ENCODE results near the gene RGS21.
"Not testable (repeated sequence)": the region's sequence is repeated elsewhere in the genome, so short reads cannot be mapped to it uniquely, and the experiment has no call there.

RGS21 gene, protein sequence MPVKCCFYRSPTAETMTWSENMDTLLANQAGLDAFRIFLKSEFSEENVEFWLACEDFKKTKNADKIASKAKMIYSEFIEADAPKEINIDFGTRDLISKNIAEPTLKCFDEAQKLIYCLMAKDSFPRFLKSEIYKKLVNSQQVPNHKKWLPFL

DNA sequence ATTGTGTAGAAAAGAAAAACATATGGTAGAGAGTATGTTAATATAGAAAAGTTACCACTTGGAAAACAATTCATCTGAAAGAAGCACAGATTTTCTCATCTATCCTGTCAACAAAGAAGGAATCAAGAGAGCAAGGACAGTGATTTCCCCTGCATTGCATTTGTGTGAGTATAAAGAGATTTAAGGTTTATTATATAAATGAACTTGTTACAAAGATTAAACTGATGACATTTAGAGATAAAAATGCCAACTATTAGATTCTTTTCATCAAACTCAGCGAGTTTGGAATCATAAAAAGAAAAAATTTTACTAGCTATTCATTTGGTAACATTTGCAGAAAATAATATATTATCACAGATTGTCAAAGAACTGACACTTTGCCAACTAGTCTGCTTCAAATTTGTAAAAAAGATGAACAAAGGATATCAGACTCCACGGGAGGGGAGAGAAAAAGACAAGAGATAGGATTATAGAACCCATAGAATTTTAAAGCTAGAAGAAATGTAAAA is at the start of gene RGS21:
RGS21 (plus strand) TSS at position 51 of the 509 bp plus-strand sequence. CDS start 26,045 bp downstream, outside the sequence.
- Mint-ChIP-seq H3K27me3 (no peaks in the 10 kb centered on the region), H3K27ac (no peak within 1 kb of the TSS), H3K4me3 (no peak within 1 kb of the TSS), H3K4me1 (ENCODE audit: low read depth) (no peaks in the 10 kb centered on the region), H3K9me3 (no peaks in the 10 kb centered on the region), H3K36me3 (ENCODE audit: low read depth) (no peaks in the 10 kb centered on the region)

DNA sequence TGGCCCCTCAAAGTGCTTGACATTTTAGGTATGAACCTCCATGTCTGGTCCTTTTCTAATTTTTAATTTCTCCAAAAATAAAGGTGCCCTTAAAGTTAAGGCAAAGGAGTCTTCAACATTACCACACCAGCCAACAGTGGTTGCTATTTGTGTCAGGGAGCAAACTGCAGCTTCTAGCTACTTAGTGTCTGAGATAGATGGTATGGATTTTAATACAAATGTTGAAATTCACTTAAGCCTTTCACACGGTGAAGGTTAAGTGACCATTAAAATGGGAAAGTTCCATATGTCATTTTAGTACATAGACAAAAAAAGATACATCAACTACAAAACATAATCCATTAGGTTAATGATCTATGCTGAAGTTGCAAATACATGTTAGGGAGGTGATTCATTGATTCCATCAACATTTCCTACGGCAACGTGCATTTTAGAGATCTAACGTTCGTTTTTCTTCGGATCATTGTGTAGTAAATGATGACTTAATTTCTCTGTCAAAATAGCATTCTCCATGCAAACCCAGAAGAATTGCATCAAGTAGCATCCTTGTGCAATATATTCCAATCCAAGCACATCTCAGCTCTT is 48.2 kb upstream of the RGS21 start:
- Mint-ChIP-seq H3K36me3 (ENCODE audit: low read depth) (no peaks in the 10 kb centered on the region), H3K27me3 (no peaks in the 10 kb centered on the region), H3K27ac (no peak overlapping the region), H3K4me3 (no peak overlapping the region), H3K9me3 (no peaks in the 10 kb centered on the region), H3K4me1 (ENCODE audit: low read depth) (no peaks in the 10 kb centered on the region)

DNA sequence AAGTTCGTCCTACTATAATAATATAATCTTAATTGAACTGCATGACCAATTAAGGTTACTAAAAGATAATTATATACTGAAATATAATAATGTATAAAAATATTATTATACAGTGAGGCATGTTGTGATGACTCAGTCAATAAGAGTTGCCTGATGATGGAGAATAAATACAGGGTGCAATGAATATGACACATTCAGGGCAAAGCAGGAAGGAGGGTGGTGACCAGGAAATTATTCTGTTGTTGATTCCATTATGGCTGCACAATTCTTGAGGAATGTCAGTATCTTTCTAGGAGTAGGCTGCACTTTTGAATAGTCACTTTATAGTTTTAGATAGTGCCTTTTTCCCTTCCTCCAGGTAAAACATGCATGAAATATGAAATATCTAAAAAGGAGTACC is 46.4 kb upstream of the RGS21 start:
- Mint-ChIP-seq H3K27ac (no peak overlapping the region), H3K4me1 (ENCODE audit: low read depth) (no peaks in the 10 kb centered on the region)

DNA sequence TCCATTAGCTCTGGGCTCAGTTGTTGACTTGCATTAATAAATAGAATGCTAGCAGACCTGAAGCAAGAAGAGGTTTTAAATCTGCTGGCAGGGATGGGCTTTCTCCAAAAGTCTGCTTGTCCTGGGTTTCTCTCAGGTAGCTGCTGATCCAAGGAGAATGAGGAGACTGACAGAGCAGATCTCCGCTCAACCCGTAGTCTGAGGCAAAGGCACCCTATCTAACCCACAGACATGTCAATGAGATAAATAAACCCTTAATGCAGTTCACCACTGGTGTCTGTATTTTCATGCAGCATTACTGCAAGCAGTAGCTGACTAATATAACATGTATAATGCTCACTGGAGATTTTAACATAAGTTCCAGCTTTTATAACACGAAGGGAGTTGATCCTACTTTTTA is 44.1 kb upstream of the RGS21 start:
- no peaks in the 10 kb centered on the region for H3K36me3 Mint-ChIP-seq (ENCODE audit: low read depth)
- H3K27me3 Mint-ChIP-seq = no peaks in the 10 kb centered on the region
- H3K4me1 Mint-ChIP-seq (ENCODE audit: low read depth) = no peaks in the 10 kb centered on the region
- no peak overlapping the region for H3K27ac Mint-ChIP-seq
- H3K4me3 Mint-ChIP-seq = no peak overlapping the region
- H3K9me3 Mint-ChIP-seq = no peaks in the 10 kb centered on the region

More for the DNA sequence above, 46.4 kb upstream of the RGS21 start:
- Mint-ChIP-seq H3K27me3 (no peaks in the 10 kb centered on the region), H3K9me3 (no peaks in the 10 kb centered on the region), H3K36me3 (ENCODE audit: low read depth) (no peaks in the 10 kb centered on the region), H3K4me3 (no peak overlapping the region)

DNA sequence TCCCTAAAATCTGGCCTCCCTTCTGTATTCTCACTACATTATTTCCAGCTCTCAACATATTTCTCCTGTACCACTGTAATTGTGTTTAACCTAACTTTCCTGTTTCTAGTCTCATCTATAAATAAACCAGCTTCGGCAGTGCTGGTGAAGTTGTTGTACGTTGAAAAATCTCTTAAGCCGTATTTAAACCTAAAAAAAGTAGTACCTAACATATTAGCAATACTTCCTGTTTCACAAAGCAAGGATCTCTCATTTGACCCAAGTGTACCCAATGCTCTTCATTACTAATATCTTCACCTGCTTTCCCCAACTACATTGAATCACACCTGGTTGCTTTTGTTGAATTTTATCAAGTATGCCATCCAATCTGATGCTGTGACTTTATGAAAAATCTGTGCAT is 42.2 kb upstream of the RGS21 start:
- Mint-ChIP-seq H3K36me3 (ENCODE audit: low read depth) (no peaks in the 10 kb centered on the region), H3K27me3 (no peaks in the 10 kb centered on the region), H3K27ac (no peak overlapping the region), H3K4me3 (no peak overlapping the region), H3K4me1 (ENCODE audit: low read depth) (no peaks in the 10 kb centered on the region), H3K9me3 (no peaks in the 10 kb centered on the region)

- no peaks in the 10 kb centered on the region for H3K4me1 Mint-ChIP-seq (ENCODE audit: low read depth)
- H3K4me3 Mint-ChIP-seq = no peak overlapping the region
- no peaks in the 10 kb centered on the region for H3K36me3 Mint-ChIP-seq (ENCODE audit: low read depth)
- peaks cover 5% of the 10 kb centered on the region for H3K9me3 Mint-ChIP-seq
- H3K27ac Mint-ChIP-seq = no peak overlapping the region
- no peaks in the 10 kb centered on the region for H3K27me3 Mint-ChIP-seq
Measured at GRCh38 chr1:192277635-192278034, 39.2 kb upstream of the RGS21 start.

DNA sequence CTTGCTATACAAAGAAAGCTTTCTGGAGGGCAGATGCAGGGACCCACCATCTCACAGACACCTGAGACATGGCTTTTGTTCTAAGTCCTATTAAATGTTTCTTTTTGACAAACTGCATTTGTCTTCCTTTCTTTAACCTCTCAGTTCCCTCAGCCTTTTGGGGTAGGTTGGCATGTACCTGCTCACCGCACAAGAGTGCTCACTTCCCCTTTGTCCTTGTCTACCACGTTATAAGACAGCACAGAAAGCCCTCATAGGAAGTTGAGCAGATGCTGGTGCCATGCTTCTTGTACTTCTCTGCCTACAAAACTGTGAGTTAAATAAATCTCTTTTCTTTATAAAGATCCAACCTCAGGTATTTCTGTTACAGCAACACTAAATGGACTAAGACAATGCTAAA is 31.9 kb upstream of the RGS21 start:
- Mint-ChIP-seq H3K27ac (no peak overlapping the region), H3K27me3 (no peaks in the 10 kb centered on the region), H3K36me3 (ENCODE audit: low read depth) (no peaks in the 10 kb centered on the region), H3K4me1 (ENCODE audit: low read depth) (no peaks in the 10 kb centered on the region), H3K4me3 (no peak overlapping the region), H3K9me3 (peaks cover 5% of the 10 kb centered on the region)

DNA sequence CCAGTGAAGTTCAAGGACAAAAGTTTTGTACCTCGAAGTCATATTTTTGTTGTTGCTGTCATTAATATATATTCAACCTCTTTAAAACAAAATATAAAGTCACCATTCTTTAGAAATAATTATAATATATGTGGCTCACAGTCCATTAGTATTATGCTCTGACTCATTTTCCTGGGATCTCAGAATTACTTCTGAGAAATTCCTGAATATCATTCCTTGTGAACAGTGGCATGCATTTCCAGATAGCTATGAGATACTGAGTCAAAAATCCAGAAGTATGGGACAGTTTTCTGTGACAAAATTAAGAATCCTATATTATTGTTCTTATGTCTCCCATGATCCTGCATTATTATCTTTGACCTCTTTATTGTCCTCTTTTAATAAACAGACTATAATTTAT is 13.8 kb upstream of the RGS21 start:
- no peak overlapping the region for H3K27ac Mint-ChIP-seq
- peaks cover 8% of the 10 kb centered on the region for H3K9me3 Mint-ChIP-seq
- no peaks in the 10 kb centered on the region for H3K27me3 Mint-ChIP-seq
- no peaks in the 10 kb centered on the region for H3K4me1 Mint-ChIP-seq (ENCODE audit: low read depth)
- no peaks in the 10 kb centered on the region for H3K36me3 Mint-ChIP-seq (ENCODE audit: low read depth)
- H3K4me3 Mint-ChIP-seq = no peak overlapping the region

GRCh38 chr1:192308314-192308713 is 8.5 kb upstream of the RGS21 start:
- not testable (repeated sequence) for H3K9me3 Mint-ChIP-seq; H3K36me3 Mint-ChIP-seq (ENCODE audit: low read depth); H3K27ac Mint-ChIP-seq; H3K4me1 Mint-ChIP-seq (ENCODE audit: low read depth); H3K4me3 Mint-ChIP-seq; H3K27me3 Mint-ChIP-seq

DNA sequence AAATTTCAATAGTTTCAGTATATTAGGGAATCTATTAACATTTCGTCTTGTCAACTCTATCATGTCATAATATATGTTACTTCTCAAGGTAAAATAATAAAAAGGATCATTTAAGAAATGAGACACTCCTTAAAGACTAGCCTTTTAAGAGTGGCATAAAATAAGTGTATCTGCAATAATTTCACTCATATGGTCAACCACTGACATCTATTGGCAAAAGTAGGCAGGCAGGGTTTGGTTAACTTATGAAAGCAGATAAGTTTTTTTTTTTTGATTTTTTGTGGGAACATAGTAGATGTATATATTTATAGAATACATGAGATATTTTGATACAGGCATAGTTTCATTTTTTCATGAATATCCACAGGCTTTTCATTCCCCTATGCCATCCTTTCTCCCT is 5.5 kb upstream of the RGS21 start:
- Mint-ChIP-seq H3K36me3 (ENCODE audit: low read depth) (no peaks in the 10 kb centered on the region), H3K9me3 (peaks cover 9% of the 10 kb centered on the region), H3K4me1 (ENCODE audit: low read depth) (no peaks in the 10 kb centered on the region), H3K27ac (no peak overlapping the region), H3K4me3 (no peak overlapping the region), H3K27me3 (no peaks in the 10 kb centered on the region)

DNA sequence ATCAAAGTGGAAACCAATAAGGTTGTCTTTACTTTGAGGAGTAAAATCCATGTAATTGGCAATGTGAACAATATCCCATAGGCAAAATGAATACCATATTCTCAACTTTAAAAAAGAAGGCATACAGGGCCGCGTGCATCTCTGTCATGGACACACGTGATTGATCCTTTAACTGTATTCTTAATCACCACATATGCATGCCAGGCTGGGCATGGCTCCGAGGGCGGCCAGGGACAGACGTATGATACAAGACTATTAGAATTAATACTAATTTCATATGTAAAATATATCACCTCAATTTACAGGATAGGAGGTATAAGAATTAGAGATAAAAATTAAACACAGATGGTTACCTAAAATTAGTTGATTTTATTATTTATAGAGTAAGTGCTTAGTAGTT is 11.2 kb downstream of the RGS21 start:
- Mint-ChIP-seq H3K36me3 (ENCODE audit: low read depth) (no peaks in the 10 kb centered on the region), H3K27me3 (no peaks in the 10 kb centered on the region), H3K9me3 (no peaks in the 10 kb centered on the region), H3K27ac (no peak overlapping the region), H3K4me3 (no peak overlapping the region), H3K4me1 (ENCODE audit: low read depth) (no peaks in the 10 kb centered on the region)

DNA sequence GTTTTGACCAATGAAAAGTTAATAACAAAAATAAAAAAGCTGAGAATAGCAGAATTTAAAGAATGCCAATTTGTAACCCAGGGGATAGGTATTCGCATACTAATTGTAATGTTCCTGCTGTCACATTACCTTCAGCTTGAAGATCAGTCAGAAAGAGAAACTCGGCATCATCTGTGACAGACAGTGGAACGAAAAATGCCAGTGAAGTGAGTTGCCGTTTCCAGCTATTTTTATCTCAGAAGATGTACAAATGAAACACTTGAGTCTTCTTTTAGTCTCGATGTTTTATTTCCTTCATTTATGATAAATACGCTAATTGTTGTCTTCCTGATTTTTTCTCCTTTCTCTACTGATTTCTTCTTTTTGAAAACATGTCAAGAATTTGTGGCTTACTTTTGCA is 26.1 kb downstream of the RGS21 start:
- no peak overlapping the region for H3K4me3 Mint-ChIP-seq
- H3K4me1 Mint-ChIP-seq (ENCODE audit: low read depth) = no peaks in the 10 kb centered on the region
- H3K36me3 Mint-ChIP-seq (ENCODE audit: low read depth) = no peaks in the 10 kb centered on the region
- H3K27me3 Mint-ChIP-seq = no peaks in the 10 kb centered on the region
- H3K27ac Mint-ChIP-seq = no peak overlapping the region
- H3K9me3 Mint-ChIP-seq = no peaks in the 10 kb centered on the region

- H3K27me3 Mint-ChIP-seq = no peaks in the 10 kb centered on the region
- H3K36me3 Mint-ChIP-seq (ENCODE audit: low read depth) = no peaks in the 10 kb centered on the region
- H3K4me1 Mint-ChIP-seq (ENCODE audit: low read depth) = no peaks in the 10 kb centered on the region
- H3K4me3 Mint-ChIP-seq = no peak overlapping the region
- H3K27ac Mint-ChIP-seq = no peak overlapping the region
- H3K9me3 Mint-ChIP-seq = no peaks in the 10 kb centered on the region
Measured at GRCh38 chr1:192343344-192343743, 26.6 kb downstream of the RGS21 start.

- H3K27ac Mint-ChIP-seq = no peak overlapping the region
- no peak overlapping the region for H3K4me3 Mint-ChIP-seq
- H3K4me1 Mint-ChIP-seq (ENCODE audit: low read depth) = no peaks in the 10 kb centered on the region
- no peaks in the 10 kb centered on the region for H3K9me3 Mint-ChIP-seq
- H3K27me3 Mint-ChIP-seq = no peaks in the 10 kb centered on the region
- no peaks in the 10 kb centered on the region for H3K36me3 Mint-ChIP-seq (ENCODE audit: low read depth)
Measured at GRCh38 chr1:192349314-192349713, 32.5 kb downstream of the RGS21 start.

DNA sequence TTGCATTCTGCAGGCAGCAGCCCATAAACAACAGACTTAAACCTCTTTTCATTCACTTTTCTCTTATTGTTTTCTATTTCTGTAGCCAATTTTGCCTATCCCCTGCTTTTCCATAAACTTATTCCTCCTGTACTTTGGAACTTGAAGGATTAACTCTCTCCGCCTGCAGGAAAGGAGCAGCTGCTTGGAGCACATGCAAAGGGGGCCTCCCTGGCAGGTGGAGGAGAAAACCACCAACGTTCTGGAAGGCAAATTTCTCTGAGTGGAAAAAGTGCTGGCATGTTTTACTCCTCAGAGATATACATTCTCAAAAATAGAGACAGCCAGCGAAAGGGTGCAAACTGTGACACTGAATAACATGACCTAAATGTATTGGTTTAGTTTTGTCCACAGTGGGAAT is 33.6 kb downstream of the RGS21 start:
- Mint-ChIP-seq H3K9me3 (no peaks in the 10 kb centered on the region), H3K4me1 (ENCODE audit: low read depth) (no peaks in the 10 kb centered on the region), H3K36me3 (ENCODE audit: low read depth) (no peaks in the 10 kb centered on the region), H3K27me3 (no peaks in the 10 kb centered on the region), H3K4me3 (no peak overlapping the region), H3K27ac (no peak overlapping the region)

DNA sequence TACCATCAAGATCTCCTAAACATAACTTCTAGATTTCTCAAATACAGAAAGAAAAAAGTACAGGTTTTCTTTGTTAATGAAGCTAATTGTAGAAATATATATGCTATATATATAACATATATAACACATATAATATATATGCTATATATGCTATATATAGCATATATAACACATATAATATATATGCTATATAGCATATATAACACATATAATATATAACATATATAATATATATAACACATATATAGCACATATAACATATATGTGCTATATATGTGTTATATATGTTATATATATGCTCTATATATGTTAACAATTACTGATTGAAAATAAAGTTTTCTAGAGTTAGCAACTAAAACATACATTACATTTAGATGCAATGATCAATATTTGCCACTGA is 34.8 kb downstream of the RGS21 start:
- Mint-ChIP-seq H3K4me3 (no peak overlapping the region), H3K27ac (no peak overlapping the region), H3K4me1 (ENCODE audit: low read depth) (no peaks in the 10 kb centered on the region), H3K36me3 (ENCODE audit: low read depth) (no peaks in the 10 kb centered on the region), H3K9me3 (no peaks in the 10 kb centered on the region), H3K27me3 (no peaks in the 10 kb centered on the region)

All from stimulated activated naive CD8-positive, alpha-beta T cell treated with anti-CD3 and anti-CD28 coated beads, Interleukin-15, Interleukin-2, amounts not matched to agents 100 ng/mL and 50 ng/mL, for 24 hours (primary cell).